ENCODE measurements around the gene TLE3. TPM values are rescaled to one million over a fixed set of nuclear protein-coding genes. Genes with fewer than 3 reads are reported as not detected.

Gene TLE3
- total and polyA plus RNA-seq, 7 donors, result 16.8 to 82.0 (median 49.5) TPM

- intact Hi-C loops (cut with DNase I), result no loop called here
- H3K4me3 ChIP-seq, result no peak overlapping the region
- TF ChIP-seq POLR2A (IDR thresholded peaks at IDR 0.05) (no peak), CTCF (IDR thresholded peaks at IDR 0.05) (no peak), EP300 (IDR thresholded peaks at IDR 0.05) (no peak), POLR2AphosphoS5 (IDR thresholded peaks at IDR 0.05) (no peak)
- no peaks in the 10 kb centered on the region for H3K27me3 ChIP-seq
- H3K9me3 ChIP-seq, result no peaks in the 10 kb centered on the region
- H3K36me3 ChIP-seq, result peaks cover under 1 to 11% (median 4%) of the 10 kb centered on the region in 4 donors
- no peak overlapping the region for H3K27ac ChIP-seq
- H3K4me1 ChIP-seq, result peaks cover 0 to 31% (median 21%) of the 10 kb centered on the region in 4 donors
- no peak for DNase-seq
These were observed 52.7 kb downstream of the TLE3 start for GRCh38 chr15:70045045-70045444.

GRCh38 chr15:70044168-70044567 lies 53.5 kb downstream of the TLE3 start:
- intact Hi-C loops (cut with DNase I), result no loop called here
- DNase-seq, result no peak
- TF ChIP-seq POLR2AphosphoS5 (IDR thresholded peaks at IDR 0.05), result no peak
- TF ChIP-seq CTCF (IDR thresholded peaks at IDR 0.05), result no peak
- TF ChIP-seq EP300 (IDR thresholded peaks at IDR 0.05), result no peak
- no peak for TF ChIP-seq POLR2A (IDR thresholded peaks at IDR 0.05)
- Histone ChIP-seq H3K36me3 (peaks cover 0 to 5% (median 0%) of the 10 kb centered on the region in 4 donors), H3K27me3 (no peaks in the 10 kb centered on the region), H3K4me3 (no peak overlapping the region), H3K9me3 (no peaks in the 10 kb centered on the region), H3K4me1 (peaks cover 0 to 22% (median 16%) of the 10 kb centered on the region in 4 donors), H3K27ac (no peak overlapping the region)
- WGBS, 2 donors, result 91 to 93% methylated on average over 3 of the region's 3 CpGs

- WGBS, 2 donors, result 96 to 100% methylated on average over 1 of the region's 1 CpG
- intact Hi-C loops (cut with DNase I), result no loop called here
- TF ChIP-seq EP300 (IDR thresholded peaks at IDR 0.05) (no peak), POLR2A (IDR thresholded peaks at IDR 0.05) (no peak), POLR2AphosphoS5 (IDR thresholded peaks at IDR 0.05) (no peak), CTCF (IDR thresholded peaks at IDR 0.05) (no peak)
These were observed 54.1 kb downstream of the TLE3 start for GRCh38 chr15:70043590-70043989.

GRCh38 chr15:70042553-70043214 lies 55.0 kb downstream of the TLE3 start:
- Histone ChIP-seq H3K27me3 (no peaks in the 10 kb centered on the region), H3K4me3 (no peak overlapping the region), H3K36me3 (no peaks in the 10 kb centered on the region), H3K4me1 (peaks cover 0 to 7% (median under 1%) of the 10 kb centered on the region in 4 donors), H3K27ac (no peak overlapping the region), H3K9me3 (no peaks in the 10 kb centered on the region)
- intact Hi-C loops (cut with DNase I), result no loop called here
- WGBS, 2 donors, result 92 to 97% methylated on average over 5 of the region's 5 CpGs
- TF ChIP-seq POLR2AphosphoS5 (IDR thresholded peaks at IDR 0.05) (no peak), EP300 (IDR thresholded peaks at IDR 0.05) (no peak), POLR2A (IDR thresholded peaks at IDR 0.05) (no peak), CTCF (IDR thresholded peaks at IDR 0.05) (no peak)
- no peak for DNase-seq

More at GRCh38 chr15:70043590-70043989, 54.1 kb downstream of the TLE3 start:
- H3K27ac ChIP-seq, result no peak overlapping the region
- H3K4me1 ChIP-seq, result peaks cover 0 to 16% (median 10%) of the 10 kb centered on the region in 4 donors
- no peaks in the 10 kb centered on the region for H3K27me3 ChIP-seq
- H3K4me3 ChIP-seq, result no peak overlapping the region
- no peak for DNase-seq
- H3K36me3 ChIP-seq, result peaks cover 0 to 5% (median 0%) of the 10 kb centered on the region in 4 donors
- no peaks in the 10 kb centered on the region for H3K9me3 ChIP-seq

- Histone ChIP-seq H3K4me3 (no peak overlapping the region), H3K27me3 (no peaks in the 10 kb centered on the region), H3K4me1 (no peaks in the 10 kb centered on the region), H3K9me3 (no peaks in the 10 kb centered on the region), H3K36me3 (no peaks in the 10 kb centered on the region), H3K27ac (no peak overlapping the region)
- TF ChIP-seq POLR2AphosphoS5 (IDR thresholded peaks at IDR 0.05) (no peak), EP300 (IDR thresholded peaks at IDR 0.05) (no peak), POLR2A (IDR thresholded peaks at IDR 0.05) (no peak), CTCF (IDR thresholded peaks at IDR 0.05) (no peak)
- intact Hi-C loops (cut with DNase I), result no loop called here
- 82 to 85% methylated on average over 3 of the region's 3 CpGs for WGBS, 2 donors
- DNase-seq, result no peak
These were observed 57.8 kb downstream of the TLE3 start for GRCh38 chr15:70039917-70040316.
